NCI-H1694 treated with DMSO at 0.1 percent for 48 hours (cell line): ENCODE results near the gene TBC1D5.

Source experiments
- DNase-seq: peaks from one replicate; lab custom pipeline; 2025; lab: John Stamatoyannopoulos, UW

The TBC1D5 gene

GRCh38 chr3:17175187-17175807 lies 567.1 kb downstream of the TBC1D5 start:
- no peak for DNase-seq

- no peak for DNase-seq
These were observed 576.1 kb downstream of the TBC1D5 start for GRCh38 chr3:17166369-17166768.

- DNase-seq, result no peak
These were observed 580.3 kb downstream of the TBC1D5 start for GRCh38 chr3:17162116-17162515.

GRCh38 chr3:17160597-17160996 lies 581.8 kb downstream of the TBC1D5 start:
- no peak for DNase-seq

GRCh38 chr3:17158941-17159682 lies 583.3 kb downstream of the TBC1D5 start:
- DNase-seq, result no peak

GRCh38 chr3:17157713-17158112 lies 584.7 kb downstream of the TBC1D5 start:
- DNase-seq, result no peak

- no peak for DNase-seq
These were observed 585.6 kb downstream of the TBC1D5 start for GRCh38 chr3:17156864-17157263.

- no peak for DNase-seq
These were observed 586.5 kb downstream of the TBC1D5 start for GRCh38 chr3:17155951-17156350.

- no peak for DNase-seq
These were observed 587.5 kb downstream of the TBC1D5 start for GRCh38 chr3:17154941-17155340.

GRCh38 chr3:17154221-17154620 lies 588.2 kb downstream of the TBC1D5 start:
- no peak for DNase-seq

- no peak for DNase-seq
These were observed 589.2 kb downstream of the TBC1D5 start for GRCh38 chr3:17153209-17153608.

- no peak for DNase-seq
These were observed 590.6 kb downstream of the TBC1D5 start for GRCh38 chr3:17151598-17152373.

GRCh38 chr3:17149076-17149475 lies 593.4 kb downstream of the TBC1D5 start:
- DNase-seq, result no peak

- no peak for DNase-seq
These were observed 597.8 kb downstream of the TBC1D5 start for GRCh38 chr3:17144665-17144993.

GRCh38 chr3:17143893-17144664 lies 598.4 kb downstream of the TBC1D5 start:
- no peak for DNase-seq

- DNase-seq, result no peak
These were observed 599.9 kb downstream of the TBC1D5 start for GRCh38 chr3:17142516-17142915.

- DNase-seq, result no peak
These were observed 600.7 kb downstream of the TBC1D5 start for GRCh38 chr3:17141699-17142098.

- no peak for DNase-seq
These were observed 601.5 kb downstream of the TBC1D5 start for GRCh38 chr3:17140670-17141505.

GRCh38 chr3:17138246-17139039 lies 604.0 kb downstream of the TBC1D5 start:
- no peak for DNase-seq

GRCh38 chr3:17137321-17137826 lies 605.1 kb downstream of the TBC1D5 start:
- DNase-seq, result no peak
